Right ventricle myocardium inferior (tissue), 1 donor: ENCODE results near the gene DDX17. TPM values are rescaled to one million over a fixed set of nuclear protein-coding genes. Genes with fewer than 3 reads are reported as not detected.

Experiments used
- ATAC-seq: fragments of 200-7000 bp; cut with Tn5 transposase; one replicate; pipeline ENCODE4 v1.9.1; 2020; ENCODE audit warnings: mild to moderate bottlenecking, moderate library complexity
- DNase-seq: peaks from one replicate; pipeline ENCODE4 v3.0.0; 2021; ENCODE audit errors: missing footprints
- intact Hi-C: fragments of 100-400 bp; cut with DNase I; formaldehyde crosslinking; loops from one replicate; pipeline ENCODE4 v1.11.0; 2022
- total RNA-seq: library from RNA; stranded (reverse); fragmentation: NEBNext Ultra II Directional; extraction: Animal tissue kit (Norgen Biotek cat#: 25700); gene quantifications from one replicate; pipeline ENCODE4 v1.2.1, GENCODE V29; 2021
- donor health status: DM: no; HTN: yes; CAD: no; lungs with severe emphysema.

DDX17 gene
- total RNA-seq, 1 donor from 2014 or later, result 195 TPM

DNA sequence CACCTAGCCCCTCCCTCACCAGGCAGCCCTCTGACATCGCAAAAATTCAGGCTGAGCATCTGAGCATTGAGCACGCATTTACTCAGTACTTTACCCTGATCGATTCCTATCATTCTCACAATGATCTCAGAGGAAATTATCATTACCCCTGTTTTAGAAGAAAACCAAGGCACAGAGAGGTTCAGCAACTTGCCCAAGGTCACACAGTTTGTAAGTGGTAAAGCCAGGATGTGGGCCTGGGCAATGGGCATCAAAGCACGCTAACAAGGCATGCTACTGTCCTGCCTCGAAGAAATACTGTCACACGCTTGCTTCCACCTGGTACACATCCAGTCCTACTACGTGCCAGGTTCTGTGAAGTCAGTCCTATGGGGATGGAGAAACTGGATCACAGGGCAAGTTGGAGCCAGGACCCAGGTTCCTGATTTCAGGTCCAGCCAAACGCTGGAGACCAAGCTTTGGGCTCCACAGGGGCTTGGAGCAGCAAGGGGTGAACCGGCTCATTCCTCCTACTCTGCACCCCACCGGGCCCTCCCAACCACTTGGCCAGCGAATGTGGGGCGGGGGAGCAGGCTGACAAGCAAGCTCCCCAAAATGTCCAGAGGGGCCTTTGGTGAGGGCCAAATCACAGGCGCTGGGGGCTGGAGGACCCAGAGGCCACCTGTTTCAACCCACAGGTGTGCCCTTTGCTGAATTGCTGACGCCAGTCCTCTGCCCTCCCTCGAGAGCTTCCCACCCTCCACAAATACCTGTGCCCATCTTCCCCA lies 69.3 kb downstream of the DDX17 start:
- DNase-seq, result no peak
- intact Hi-C loops, result no loop called here

DNA sequence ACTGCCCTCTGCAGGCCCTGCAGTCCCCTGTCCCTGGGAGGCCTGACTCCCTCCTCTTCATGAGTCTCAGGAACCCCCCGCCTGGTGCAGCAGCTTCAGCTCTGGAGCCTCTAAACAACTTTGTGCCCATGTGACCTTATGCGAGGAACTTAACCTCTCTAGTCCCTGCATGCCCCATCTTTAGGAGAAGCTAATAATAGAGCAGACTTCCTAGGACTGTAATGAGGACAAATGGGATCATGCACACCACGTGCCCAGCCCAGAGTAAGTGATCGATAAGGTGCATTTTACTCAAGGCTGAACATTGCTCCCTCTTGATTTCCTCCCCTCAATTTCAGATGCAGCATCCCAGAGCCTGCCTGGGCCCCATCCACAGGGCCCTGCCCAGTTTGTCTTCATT lies 70.1 kb downstream of the DDX17 start:
- ATAC-seq, result peak; percentile 15
- intact Hi-C loops, result no loop called here
- DNase-seq, result no peak

More for the DNA sequence above, 69.3 kb downstream of the DDX17 start:
- ATAC-seq, result no peak

- intact Hi-C loops, result no loop called here
- DNase-seq, result no peak
- ATAC-seq, result no peak
These were observed 71.1 kb downstream of the DDX17 start for GRCh38 chr22:38435010-38435409.

DNA sequence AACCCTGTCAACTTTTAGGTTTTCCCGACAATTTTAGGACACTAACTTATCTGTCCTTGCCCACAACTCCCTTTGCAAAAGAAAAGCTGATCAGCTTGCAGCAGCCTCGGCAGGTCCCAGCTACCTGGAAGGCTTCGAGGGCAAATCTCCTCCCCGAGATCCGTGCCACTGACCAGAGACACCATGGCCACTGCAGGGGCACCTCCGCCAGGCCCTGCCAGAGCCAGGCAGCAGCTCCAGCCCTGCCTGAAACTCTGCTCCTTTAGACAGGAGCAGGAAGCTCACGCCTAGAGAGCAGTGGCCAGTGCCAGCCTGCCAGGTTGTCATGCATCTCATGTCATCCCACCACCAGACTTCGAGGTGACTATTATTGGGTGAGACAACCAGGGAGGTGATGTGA lies 72.2 kb downstream of the DDX17 start:
- intact Hi-C loops, result no loop called here
- ATAC-seq (no peak), DNase-seq (no peak)

Other genes starting within 250 kb of the DDX17 start
- gene TMEM184B, start 233.3 kb downstream of the DDX17 start, total RNA-seq, result 43.1 TPM
- gene CSNK1E, start 188.9 kb downstream of the DDX17 start, total RNA-seq, result 55.4 TPM
- gene KCNJ4, start 51.1 kb downstream of the DDX17 start, total RNA-seq, result 16.0 TPM
- 4.4 TPM for gene KDELR3, start 38.2 kb downstream of the DDX17 start, total RNA-seq
- gene DMC1, start 63.9 kb upstream of the DDX17 start, total RNA-seq, result 0.46 TPM
- gene FAM227A, start 150.1 kb upstream of the DDX17 start, total RNA-seq, result 0.27 TPM
- 32.9 TPM for gene CBY1, start 150.3 kb upstream of the DDX17 start, total RNA-seq
- 66.3 TPM for gene TOMM22, start 175.6 kb upstream of the DDX17 start, total RNA-seq
- gene JOSD1, start 194.6 kb upstream of the DDX17 start, total RNA-seq, result 17.5 TPM
- 26.8 TPM for gene GTPBP1, start 199.6 kb upstream of the DDX17 start, total RNA-seq
- 126 TPM for gene SUN2, start 249.7 kb upstream of the DDX17 start, total RNA-seq